Erythroblast (primary cell): ENCODE results near the gene CACNA2D2.

ENCODE experiments used
- DNase-seq, 2 experiments: peaks; one replicate each; lab custom pipeline; 2025; lab: John Stamatoyannopoulos, UW
- GATA1 ChIP-seq: IDR thresholded peaks from 2 replicates; pipeline ENCODE4 v1.6.1; 2011; ENCODE audit warnings: low read depth, mild to moderate bottlenecking, control low read depth, low read length, moderate library complexity
- POLR2A ChIP-seq: IDR thresholded peaks from 2 replicates; pipeline ENCODE4 v1.6.1; 2011; ENCODE audit warnings: mild to moderate bottlenecking, low read length

Gene CACNA2D2

DNA sequence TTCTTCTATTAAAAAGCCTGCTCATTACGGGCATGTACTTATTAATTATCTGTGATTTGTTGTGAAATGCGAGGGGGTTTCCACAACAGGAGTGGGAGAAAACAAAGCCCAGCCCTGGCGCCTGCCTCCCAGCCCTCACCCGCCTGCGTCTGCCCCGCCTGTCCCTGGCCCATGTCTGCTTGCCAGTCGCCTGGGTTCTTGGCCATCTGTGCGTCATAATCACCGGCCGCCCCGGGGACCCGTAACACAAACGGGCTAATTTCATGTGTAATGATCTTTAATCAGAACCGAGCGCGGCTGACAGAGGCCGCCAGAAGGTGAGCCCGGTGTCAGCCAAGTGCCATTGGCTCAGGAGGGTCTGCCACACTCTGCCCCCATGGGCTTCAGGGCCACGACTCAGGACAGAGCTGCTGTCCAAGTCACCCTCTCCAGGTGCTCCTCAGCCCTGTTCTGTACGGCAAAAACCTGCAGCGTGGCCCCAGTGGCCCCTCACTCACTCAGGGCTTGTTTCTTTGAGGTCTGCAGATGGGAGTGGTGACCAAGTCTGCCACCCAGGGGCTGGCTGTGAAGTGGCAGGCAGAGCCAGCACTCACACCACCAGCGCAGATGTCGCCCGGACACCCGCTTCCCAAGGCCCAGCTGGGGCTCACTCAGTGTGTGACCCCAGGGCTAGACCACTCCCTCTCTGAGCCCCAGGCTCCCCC, 115.3 kb downstream of the CACNA2D2 start:
- no peak for TF ChIP-seq POLR2A
- no peak for TF ChIP-seq GATA1
- peak; percentile 30 to 32 for DNase-seq

DNA sequence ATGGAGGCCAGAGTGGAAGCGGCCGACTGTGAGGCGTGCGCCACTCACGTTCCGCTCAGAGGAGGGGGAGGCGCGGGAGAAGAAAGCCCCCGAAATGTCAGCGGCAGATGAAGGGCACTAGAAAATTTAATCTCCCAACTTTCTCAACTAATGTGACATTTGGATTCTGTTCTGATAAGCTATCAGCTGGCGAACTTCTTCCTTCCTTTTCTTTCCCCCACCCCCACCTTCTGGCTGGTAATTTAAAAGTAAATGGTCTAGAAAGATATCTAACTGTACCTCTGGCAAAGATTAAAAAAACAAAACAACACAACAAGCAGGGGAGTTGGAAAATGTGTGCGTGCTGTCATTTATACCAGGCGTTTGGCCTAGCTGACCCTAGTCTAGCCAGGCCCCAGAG, 117.7 kb downstream of the CACNA2D2 start:
- TF ChIP-seq POLR2A (no peak), GATA1 (no peak)
- peak; percentile 9 to 57 for DNase-seq

- TF ChIP-seq GATA1 (no peak), POLR2A (no peak)
Measured at GRCh38 chr3:50383750-50384149, 119.7 kb downstream of the CACNA2D2 start.

GRCh38 chr3:50382722-50383121, 120.7 kb downstream of the CACNA2D2 start:
- no peak for DNase-seq
- TF ChIP-seq POLR2A (no peak), GATA1 (no peak)

More at GRCh38 chr3:50383750-50384149, 119.7 kb downstream of the CACNA2D2 start:
- DNase-seq, result no peak

GRCh38 chr3:50381383-50381782, 122.1 kb downstream of the CACNA2D2 start:
- TF ChIP-seq POLR2A (no peak), GATA1 (no peak)
- peak; percentile 14 to 34 for DNase-seq

- no peak for DNase-seq
- TF ChIP-seq GATA1 (no peak), POLR2A (no peak)
Measured at GRCh38 chr3:50380405-50381085, 122.9 kb downstream of the CACNA2D2 start.

- DNase-seq, result no peak
- no peak for TF ChIP-seq POLR2A
- no peak for TF ChIP-seq GATA1
Measured at GRCh38 chr3:50378757-50379156, 124.7 kb downstream of the CACNA2D2 start.

GRCh38 chr3:50378024-50378423, 125.4 kb downstream of the CACNA2D2 start:
- TF ChIP-seq POLR2A (no peak), GATA1 (no peak)
- DNase-seq, result no peak

DNA sequence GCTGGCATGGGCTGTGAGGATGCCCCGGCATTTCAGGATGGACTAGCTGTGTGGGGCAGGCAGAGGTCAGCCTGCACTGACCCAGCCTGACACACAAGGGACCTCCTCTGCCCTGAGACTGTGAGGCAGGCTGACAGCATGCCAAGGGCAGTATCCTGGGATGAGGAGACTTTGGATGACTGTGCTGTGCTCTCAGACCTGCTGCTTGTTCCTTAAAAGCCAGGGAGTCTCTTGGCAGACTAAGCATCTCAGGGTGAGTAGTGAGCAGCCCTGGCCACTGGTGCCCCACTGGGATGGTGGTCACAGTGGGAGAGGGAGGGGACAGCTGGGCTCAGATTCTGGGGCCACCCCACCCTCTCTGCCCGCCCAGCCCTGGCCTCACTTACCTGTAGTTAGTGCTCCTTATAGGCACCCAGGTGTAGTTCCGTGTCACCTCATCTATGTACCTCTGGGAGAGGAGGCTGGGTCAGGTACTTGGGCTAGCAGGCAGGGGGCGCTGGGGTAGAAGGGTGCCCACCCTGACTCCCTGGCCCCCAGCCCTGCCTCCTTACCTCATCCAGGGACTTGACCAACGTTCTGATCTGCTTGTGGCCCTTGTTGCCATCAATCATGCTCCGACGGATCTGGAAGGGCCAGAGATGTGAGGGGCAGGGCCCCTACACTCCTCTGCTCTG, 128.0 kb downstream of the CACNA2D2 start:
- TF ChIP-seq GATA1, result no peak
- peak in 1 of 2 experiments; percentile 19 for DNase-seq

GRCh38 chr3:50374363-50375257, 128.8 kb downstream of the CACNA2D2 start:
- no peak for DNase-seq
- TF ChIP-seq GATA1, result no peak
- TF ChIP-seq POLR2A, result no peak

GRCh38 chr3:50373146-50374051, 130.0 kb downstream of the CACNA2D2 start:
- DNase-seq, result no peak
- TF ChIP-seq GATA1, result no peak
- TF ChIP-seq POLR2A, result no peak

- peak; percentile 81 to 83 for DNase-seq
- TF ChIP-seq GATA1 (no peak), POLR2A (no peak)
Measured at GRCh38 chr3:50372349-50372748, 131.1 kb downstream of the CACNA2D2 start.

GRCh38 chr3:50371133-50371685, 132.2 kb downstream of the CACNA2D2 start:
- TF ChIP-seq GATA1, result no peak
- TF ChIP-seq POLR2A, result no peak
- DNase-seq, result peak; percentile 29 to 37
